Naive thymus-derived CD4-positive, alpha-beta T cell (primary cell): ENCODE data around the gene EPHB1. TPM values are rescaled to one million over a fixed set of nuclear protein-coding genes. Genes with fewer than 3 reads are reported as not detected.

Source experiments
- ATAC-seq: fragments of 150-1000 bp; cut with Tn5 transposase; 2 replicates; pipeline ENCODE4 v1.10.0; 2021; ENCODE audit warnings: mild to moderate bottlenecking, moderate library complexity
- CTCF ChIA-PET: fragments of 350-600 bp; sonication (Branson Sonifier 250); formaldehyde crosslinking; loops from one replicate; lab custom pipeline; 2021; ENCODE audit warnings: antibody characterized with exemption; lab: Charles Lee
- POLR2A ChIA-PET: fragments of 350-600 bp; sonication (Branson Sonifier 250); formaldehyde crosslinking; loops from one replicate; lab custom pipeline; 2021; ENCODE audit warnings: antibody characterized with exemption, inconsistent platforms; lab: Charles Lee
- DNase-seq, 9 donors: peaks; one replicate each; pipeline versions ENCODE4 v3.0.0 to v3.0.0-alpha.2; 2020 to 2022; ENCODE audit warnings: mixed read lengths in 1 of 9
- H3K27ac ChIP-seq: one replicate; pipeline ENCODE4 v1.7.0; 2013; ENCODE audit warnings: mild to moderate bottlenecking, low read depth, low read length, moderate library complexity
- H3K27me3 ChIP-seq, 2 donors: one replicate each; pipeline ENCODE4 v1.7.0; 2013; ENCODE audit warnings: low read length in 2 of 2, mild to moderate bottlenecking in 2 of 2, moderate library complexity in 2 of 2; ENCODE audit not compliant: control insufficient read depth in 2 of 2, insufficient read depth in 2 of 2
- H3K36me3 ChIP-seq, 3 experiments: 1 replicate in 2 of 3; 2 replicates in 1 of 3; pipeline ENCODE4 v1.7.0; 2013; ENCODE audit warnings: low read length in 3 of 3, mild to moderate bottlenecking in 3 of 3, moderate library complexity in 1 of 3; ENCODE audit not compliant: insufficient read depth in 3 of 3, control insufficient read depth in 2 of 3
- H3K4me1 ChIP-seq, 2 donors: one replicate each; pipeline ENCODE4 v1.7.0; 2013; ENCODE audit warnings: low read length in 2 of 2, mild to moderate bottlenecking in 2 of 2, moderate library complexity in 1 of 2; ENCODE audit not compliant: control insufficient read depth in 2 of 2, insufficient read depth in 2 of 2
- H3K4me3 ChIP-seq: 2 replicates; pipeline ENCODE4 v1.7.0; 2013; ENCODE audit warnings: mild to moderate bottlenecking, low read length
- H3K9me3 ChIP-seq, 3 experiments: 1 replicate in 2 of 3; 2 replicates in 1 of 3; pipeline ENCODE4 v1.7.0; 2013; ENCODE audit warnings: low read length in 3 of 3; ENCODE audit not compliant: control insufficient read depth in 2 of 3
- H3K27ac Mint-ChIP-seq, 9 donors: one replicate each; pipeline ENCODE4 v1.8.0; 2020 to 2022; ENCODE audit warnings: mixed read lengths in 9 of 9, mild to moderate bottlenecking in 8 of 9, moderate library complexity in 5 of 9, inconsistent platforms in 2 of 9
- H3K27me3 Mint-ChIP-seq, 5 donors: one replicate each; pipeline ENCODE4 v1.8.0; 2021 to 2022; ENCODE audit warnings: mixed read lengths in 5 of 5, mild to moderate bottlenecking in 1 of 5
- H3K36me3 Mint-ChIP-seq, 5 donors: one replicate each; pipeline ENCODE4 v1.8.0; 2020 to 2022; ENCODE audit warnings: mixed read lengths in 5 of 5, mild to moderate bottlenecking in 3 of 5, inconsistent platforms in 1 of 5
- H3K4me1 Mint-ChIP-seq, 7 donors: one replicate each; pipeline ENCODE4 v1.8.0; 2020 to 2022; ENCODE audit warnings: mixed read lengths in 7 of 7, mild to moderate bottlenecking in 3 of 7, inconsistent platforms in 1 of 7
- H3K4me3 Mint-ChIP-seq, 10 donors: one replicate each; pipeline ENCODE4 v1.8.0; 2020 to 2022; ENCODE audit warnings: mild to moderate bottlenecking in 10 of 10, mixed read lengths in 10 of 10, moderate library complexity in 6 of 10, inconsistent platforms in 2 of 10
- H3K9me3 Mint-ChIP-seq, 11 donors: one replicate each; pipeline ENCODE4 v1.8.0; 2020 to 2022; ENCODE audit warnings: mixed read lengths in 11 of 11, mild to moderate bottlenecking in 4 of 11, inconsistent platforms in 1 of 11, moderate library complexity in 1 of 11
- intact Hi-C, 2 donors: fragments of 100-400 bp; cut with micrococcal nuclease; formaldehyde crosslinking; loops; one replicate each; pipeline ENCODE4 v1.15.1; 2023
- polyA plus RNA-seq, 2 donors: library from polyadenylated mRNA; unstranded; fragments of 300-500 nt; fragmentation: Illumina TruSeq; gene quantifications; one replicate each; pipeline ENCODE4 v1.2.3, GENCODE V29; 2021
- total RNA-seq, 6 experiments: library from RNA in 5 of 6; stranded (reverse) in 5 of 6; gene quantifications; 1 replicate in 5 of 6; 2 replicates in 1 of 6; pipeline ENCODE4 v1.2.3 and lab custom pipeline; 2021 to 2026

Gene EPHB1
- total and polyA plus RNA-seq, 7 experiments from 2014 or later = 1.6 to 2.2 (median 1.8) TPM; not detected in 4

GRCh38 chr3:135076341-135076740, 281.3 kb downstream of the EPHB1 start:
- intact Hi-C loops = no loop called here
- Histone ChIP-seq H3K36me3 (no peaks in the 10 kb centered on the region), H3K27ac (no peak overlapping the region), H3K27me3 (no peaks in the 10 kb centered on the region), H3K9me3 (no peaks in the 10 kb centered on the region), H3K4me3 (no peak overlapping the region), H3K4me1 (no peaks in the 10 kb centered on the region)
- POLR2A ChIA-PET = no interaction called here
- DNase-seq (no peak), ATAC-seq (no peak)
- Mint-ChIP-seq H3K4me3 (no peak overlapping the region), H3K4me1 (peaks cover 0 to 3% (median 0%) of the 10 kb centered on the region in 7 donors), H3K27me3 (peaks cover 0 to 26% (median 4%) of the 10 kb centered on the region in 5 donors), H3K36me3 (no peaks in the 10 kb centered on the region), H3K27ac (no peak overlapping the region), H3K9me3 (peaks cover 0 to 9% (median 5%) of the 10 kb centered on the region in 11 donors)
- CTCF ChIA-PET = no interaction called here

GRCh38 chr3:135077186-135077585, 282.1 kb downstream of the EPHB1 start:
- H3K27ac ChIP-seq = no peak overlapping the region
- H3K27me3 ChIP-seq = no peaks in the 10 kb centered on the region
- H3K4me1 ChIP-seq = no peaks in the 10 kb centered on the region
- no peak overlapping the region for H3K27ac Mint-ChIP-seq
- intact Hi-C loops = no loop called here
- H3K27me3 Mint-ChIP-seq = peaks cover 0 to 26% (median 4%) of the 10 kb centered on the region in 5 donors
- no peak for DNase-seq
- CTCF ChIA-PET = no interaction called here
- no peaks in the 10 kb centered on the region for H3K9me3 ChIP-seq
- no peak for ATAC-seq
- no peaks in the 10 kb centered on the region for H3K36me3 Mint-ChIP-seq
- no peaks in the 10 kb centered on the region for H3K4me1 Mint-ChIP-seq
- no peak overlapping the region for H3K4me3 Mint-ChIP-seq
- H3K36me3 ChIP-seq = no peaks in the 10 kb centered on the region
- POLR2A ChIA-PET = no interaction called here
- no peak overlapping the region for H3K4me3 ChIP-seq
- H3K9me3 Mint-ChIP-seq = peaks cover 0 to 9% (median 3%) of the 10 kb centered on the region in 11 donors

GRCh38 chr3:135078283-135078682, 283.2 kb downstream of the EPHB1 start:
- Histone ChIP-seq H3K4me3 (no peak overlapping the region), H3K27ac (no peak overlapping the region), H3K9me3 (no peaks in the 10 kb centered on the region), H3K27me3 (no peaks in the 10 kb centered on the region), H3K4me1 (no peaks in the 10 kb centered on the region), H3K36me3 (no peaks in the 10 kb centered on the region)
- ChIA-PET POLR2A (no interaction called here), CTCF (no interaction called here)
- Mint-ChIP-seq H3K36me3 (no peaks in the 10 kb centered on the region), H3K9me3 (peaks cover 0 to 3% (median 0%) of the 10 kb centered on the region in 11 donors), H3K27ac (no peak overlapping the region), H3K27me3 (peaks cover 0 to 26% (median 4%) of the 10 kb centered on the region in 5 donors), H3K4me3 (no peak overlapping the region), H3K4me1 (no peaks in the 10 kb centered on the region)
- intact Hi-C loops = no loop called here
- no peak for DNase-seq
- no peak for ATAC-seq

- no peak for DNase-seq
- ChIA-PET POLR2A (no interaction called here), CTCF (no interaction called here)
- ATAC-seq = no peak
- no peaks in the 10 kb centered on the region for H3K36me3 ChIP-seq
- no peaks in the 10 kb centered on the region for H3K36me3 Mint-ChIP-seq
- H3K4me1 Mint-ChIP-seq = no peaks in the 10 kb centered on the region
- H3K27ac ChIP-seq = no peak overlapping the region
- peaks cover 0 to 26% (median 4%) of the 10 kb centered on the region in 5 donors for H3K27me3 Mint-ChIP-seq
- peaks cover 0 to 3% (median 0%) of the 10 kb centered on the region in 11 donors for H3K9me3 Mint-ChIP-seq
- intact Hi-C loops = no loop called here
- no peaks in the 10 kb centered on the region for H3K4me1 ChIP-seq
- H3K4me3 ChIP-seq = no peak overlapping the region
- no peak overlapping the region for H3K4me3 Mint-ChIP-seq
- no peaks in the 10 kb centered on the region for H3K27me3 ChIP-seq
- no peak overlapping the region for H3K27ac Mint-ChIP-seq
- no peaks in the 10 kb centered on the region for H3K9me3 ChIP-seq
Observed at GRCh38 chr3:135079095-135079494, 284.0 kb downstream of the EPHB1 start.

- POLR2A ChIA-PET = no interaction called here
- H3K4me3 ChIP-seq = no peak overlapping the region
- no peak overlapping the region for H3K27ac ChIP-seq
- H3K4me1 Mint-ChIP-seq = no peaks in the 10 kb centered on the region
- H3K9me3 ChIP-seq = no peaks in the 10 kb centered on the region
- CTCF ChIA-PET = no interaction called here
- H3K27ac Mint-ChIP-seq = no peak overlapping the region
- H3K4me1 ChIP-seq = no peaks in the 10 kb centered on the region
- no peaks in the 10 kb centered on the region for H3K36me3 Mint-ChIP-seq
- H3K27me3 Mint-ChIP-seq = peaks cover 0 to 32% (median 4%) of the 10 kb centered on the region in 5 donors
- ATAC-seq (no peak), DNase-seq (no peak)
- H3K9me3 Mint-ChIP-seq = peaks cover 0 to 3% (median 0%) of the 10 kb centered on the region in 11 donors
- intact Hi-C loops = no loop called here
- H3K36me3 ChIP-seq = no peaks in the 10 kb centered on the region
- no peaks in the 10 kb centered on the region for H3K27me3 ChIP-seq
- no peak overlapping the region for H3K4me3 Mint-ChIP-seq
Observed at GRCh38 chr3:135081451-135081850, 286.4 kb downstream of the EPHB1 start.

GRCh38 chr3:135081856-135082434, 286.9 kb downstream of the EPHB1 start:
- Histone ChIP-seq H3K27me3 (no peaks in the 10 kb centered on the region), H3K4me1 (no peaks in the 10 kb centered on the region), H3K9me3 (no peaks in the 10 kb centered on the region), H3K36me3 (no peaks in the 10 kb centered on the region), H3K4me3 (no peak overlapping the region), H3K27ac (no peak overlapping the region)
- Mint-ChIP-seq H3K27me3 (peaks cover 0 to 32% (median 4%) of the 10 kb centered on the region in 5 donors), H3K27ac (no peak overlapping the region), H3K9me3 (peaks cover 0 to 3% (median 0%) of the 10 kb centered on the region in 11 donors), H3K4me3 (no peak overlapping the region), H3K4me1 (no peaks in the 10 kb centered on the region), H3K36me3 (no peaks in the 10 kb centered on the region)
- POLR2A ChIA-PET = no interaction called here
- ATAC-seq (no peak), DNase-seq (no peak)
- intact Hi-C loops = no loop called here
- CTCF ChIA-PET = no interaction called here

GRCh38 chr3:135082706-135083105, 287.6 kb downstream of the EPHB1 start:
- intact Hi-C loops = no loop called here
- Histone ChIP-seq H3K36me3 (no peaks in the 10 kb centered on the region), H3K27me3 (no peaks in the 10 kb centered on the region), H3K27ac (no peak overlapping the region), H3K4me1 (no peaks in the 10 kb centered on the region), H3K4me3 (no peak overlapping the region), H3K9me3 (no peaks in the 10 kb centered on the region)
- peaks cover 0 to 3% (median 0%) of the 10 kb centered on the region in 11 donors for H3K9me3 Mint-ChIP-seq
- peaks cover 0 to 34% (median 4%) of the 10 kb centered on the region in 5 donors for H3K27me3 Mint-ChIP-seq
- H3K4me3 Mint-ChIP-seq = no peak overlapping the region
- CTCF ChIA-PET = no interaction called here
- H3K4me1 Mint-ChIP-seq = no peaks in the 10 kb centered on the region
- DNase-seq (no peak), ATAC-seq (no peak)
- POLR2A ChIA-PET = no interaction called here
- no peaks in the 10 kb centered on the region for H3K36me3 Mint-ChIP-seq
- H3K27ac Mint-ChIP-seq = no peak overlapping the region
